GM18520 (cell line): ENCODE results near the gene EVX2.

Experiments
- ATAC-seq: cut with Tn5 transposase; IDR thresholded peaks from one replicate; pipeline ENCODE4 v1.9.1; 2021; ENCODE audit not compliant: unreplicated experiment

The EVX2 gene

DNA sequence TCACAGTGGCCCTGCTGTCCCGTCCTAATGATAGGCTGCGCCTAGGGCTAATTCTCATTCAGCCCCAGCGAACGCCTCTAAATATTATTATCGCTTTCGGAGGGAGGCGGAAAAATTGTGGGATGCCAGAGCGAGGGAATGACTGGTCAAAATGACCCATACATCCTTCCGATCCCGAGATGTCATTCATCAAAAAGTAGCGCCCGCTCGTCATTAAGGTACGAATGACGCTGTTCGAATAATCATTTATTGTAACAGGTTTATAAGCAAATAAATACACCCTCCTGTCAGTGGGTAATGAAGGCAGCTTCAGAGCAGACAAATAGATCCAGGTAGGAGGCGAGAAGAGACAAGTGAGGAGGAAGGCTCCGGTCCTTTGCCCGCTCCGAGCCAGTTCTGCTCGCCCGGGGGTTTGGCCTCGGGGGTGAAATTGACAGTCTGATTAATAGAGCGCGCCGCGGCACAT, at the start of gene EVX2:
TSS of gene EVX2 (minus strand) at position 167 of the 466 bp plus-strand sequence. CDS start 186 bp downstream, outside the sequence.
- no peak for ATAC-seq

DNA sequence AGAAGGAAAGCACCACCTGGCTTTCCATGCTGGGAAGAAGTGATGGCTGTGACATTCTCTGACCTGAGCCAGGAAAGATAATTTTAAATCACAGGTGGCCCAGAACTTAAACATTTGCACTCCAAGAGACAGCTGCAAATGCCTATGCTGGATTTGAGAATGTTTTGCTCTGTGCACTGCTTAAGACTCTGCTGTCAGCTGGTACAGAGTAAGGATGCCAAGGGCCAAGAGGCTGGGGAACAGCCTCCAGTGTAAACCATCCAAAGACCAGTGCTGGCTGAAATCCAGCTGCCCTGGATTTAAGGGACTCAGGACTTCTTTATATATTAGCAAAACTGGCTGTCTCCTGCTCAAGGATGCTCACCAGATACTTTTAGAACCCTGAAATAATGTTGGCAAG, 49.6 kb upstream of the EVX2 start:
- ATAC-seq: no peak

DNA sequence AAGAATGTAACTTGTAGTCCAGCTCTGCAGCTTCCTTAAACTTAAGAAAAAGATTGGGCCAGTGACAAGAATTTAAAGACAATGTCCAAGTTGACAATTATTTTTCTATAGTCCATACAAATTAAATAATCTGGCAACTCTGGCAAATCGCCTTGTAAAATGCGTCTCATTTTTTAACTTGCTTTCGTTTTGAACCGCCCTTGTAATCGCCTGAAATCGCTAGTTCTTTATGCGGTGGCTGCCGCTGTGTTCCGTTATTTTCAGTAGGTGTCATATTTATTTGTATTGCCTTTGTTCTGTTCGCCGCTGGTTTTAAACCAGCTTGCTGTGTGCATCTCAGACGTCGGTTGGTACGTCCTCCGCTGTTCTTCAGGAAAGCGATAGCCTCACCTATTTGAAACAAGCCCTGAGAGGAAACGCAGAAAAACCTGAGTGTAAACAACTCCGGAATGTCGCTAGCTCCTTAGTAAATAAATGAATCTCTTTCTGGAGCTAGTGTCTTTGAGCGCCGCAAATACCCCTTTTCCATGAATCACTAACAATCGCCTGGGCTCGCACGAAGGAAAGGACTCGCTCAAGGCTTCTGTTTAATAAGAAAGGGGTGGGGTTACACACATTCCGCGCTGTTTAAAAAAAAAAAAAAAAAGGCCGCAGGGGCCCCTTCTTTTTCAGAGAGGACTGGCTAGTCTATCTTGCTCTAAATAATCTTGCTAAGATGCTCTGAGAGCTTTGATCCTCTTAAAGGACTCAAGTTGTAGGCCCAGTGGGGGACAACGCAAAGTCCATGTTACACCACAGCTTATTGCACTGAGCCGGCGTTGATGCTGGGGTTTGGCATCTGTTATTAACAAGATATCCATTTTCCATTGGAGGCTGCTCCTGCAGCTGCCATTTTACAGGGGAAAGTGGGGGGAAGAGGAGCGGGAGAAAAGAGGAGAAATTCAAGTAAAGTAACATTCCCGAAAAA, 48.7 kb upstream of the EVX2 start:
- ATAC-seq: no peak

DNA sequence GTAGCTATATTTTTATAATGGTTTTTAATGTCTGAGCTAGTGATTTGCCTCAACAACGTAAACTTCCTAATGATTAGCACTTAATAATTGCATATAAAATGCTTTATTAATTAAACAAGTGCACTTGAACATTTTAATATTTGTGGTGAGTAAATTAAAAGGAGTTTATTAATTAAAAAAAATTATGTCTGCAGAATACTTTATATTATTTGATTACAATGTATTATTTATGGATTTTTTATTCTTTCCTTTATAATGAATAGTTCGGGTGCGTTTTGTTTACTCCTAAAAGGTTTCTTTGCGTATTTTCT, 48.0 kb upstream of the EVX2 start:
- ATAC-seq: no peak

DNA sequence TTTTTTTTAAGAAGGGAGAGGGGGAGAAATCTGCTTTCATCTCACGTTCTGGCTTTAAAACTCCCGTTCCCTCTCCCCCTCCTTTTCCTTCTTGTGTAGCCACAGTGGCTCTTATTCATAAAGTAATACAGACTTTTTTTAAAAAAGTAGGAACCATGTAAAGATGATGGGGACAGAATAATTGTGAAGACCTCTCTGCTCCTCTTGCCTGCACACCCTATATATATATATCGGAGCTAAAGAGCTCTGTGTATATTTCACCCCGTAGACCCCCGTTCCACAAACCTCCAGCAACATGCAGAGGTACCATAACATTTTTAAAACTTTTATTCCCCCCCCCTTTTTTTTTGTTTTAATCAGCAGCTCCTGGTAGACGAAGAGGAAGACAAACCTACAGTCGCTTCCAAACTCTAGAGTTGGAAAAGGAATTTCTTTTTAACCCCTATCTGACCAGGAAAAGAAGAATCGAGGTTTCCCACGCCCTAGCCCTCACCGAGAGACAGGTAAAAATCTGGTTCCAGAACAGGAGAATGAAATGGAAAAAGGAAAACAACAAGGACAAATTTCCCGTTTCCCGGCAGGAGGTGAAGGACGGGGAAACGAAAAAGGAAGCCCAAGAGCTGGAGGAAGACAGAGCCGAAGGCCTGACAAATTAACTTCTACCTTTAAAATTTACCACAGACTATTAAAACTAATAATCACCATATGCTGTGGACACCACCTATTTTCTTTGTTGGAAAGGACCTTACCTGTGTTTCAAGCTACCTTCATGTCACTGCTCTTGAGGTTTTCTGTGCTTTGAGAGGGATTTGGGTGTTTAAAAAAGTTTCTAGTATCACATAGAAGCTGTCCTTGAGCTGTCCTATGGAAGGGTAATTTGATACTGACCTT, 47.4 kb upstream of the EVX2 start:
- no peak for ATAC-seq

DNA sequence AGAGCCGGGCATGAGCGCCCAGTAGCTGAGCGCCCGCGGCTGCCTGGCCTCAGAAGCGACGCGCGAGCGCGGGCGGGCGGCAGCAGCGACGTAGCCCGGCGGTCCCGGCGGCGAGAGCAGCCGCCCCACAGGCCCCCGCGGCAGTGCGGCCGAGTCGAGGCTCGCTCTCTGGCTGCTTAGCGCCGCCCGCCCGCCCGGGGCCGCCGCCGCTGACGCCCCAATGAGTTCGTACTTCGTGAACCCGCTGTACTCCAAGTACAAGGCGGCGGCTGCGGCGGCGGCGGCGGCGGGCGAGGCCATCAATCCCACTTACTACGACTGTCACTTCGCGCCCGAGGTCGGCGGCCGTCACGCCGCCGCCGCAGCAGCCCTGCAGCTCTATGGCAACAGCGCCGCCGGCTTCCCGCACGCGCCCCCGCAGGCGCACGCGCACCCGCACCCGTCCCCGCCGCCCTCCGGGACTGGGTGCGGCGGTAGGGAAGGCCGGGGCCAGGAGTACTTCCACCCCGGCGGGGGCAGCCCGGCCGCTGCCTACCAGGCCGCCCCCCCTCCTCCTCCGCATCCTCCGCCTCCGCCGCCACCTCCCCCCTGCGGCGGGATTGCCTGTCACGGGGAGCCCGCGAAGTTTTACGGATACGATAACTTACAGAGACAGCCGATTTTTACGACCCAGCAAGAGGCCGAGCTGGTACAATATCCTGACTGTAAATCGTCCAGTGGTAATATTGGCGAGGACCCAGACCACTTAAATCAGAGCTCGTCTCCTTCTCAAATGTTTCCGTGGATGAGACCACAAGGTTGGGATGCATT, 46.6 kb upstream of the EVX2 start:
- no peak for ATAC-seq

DNA sequence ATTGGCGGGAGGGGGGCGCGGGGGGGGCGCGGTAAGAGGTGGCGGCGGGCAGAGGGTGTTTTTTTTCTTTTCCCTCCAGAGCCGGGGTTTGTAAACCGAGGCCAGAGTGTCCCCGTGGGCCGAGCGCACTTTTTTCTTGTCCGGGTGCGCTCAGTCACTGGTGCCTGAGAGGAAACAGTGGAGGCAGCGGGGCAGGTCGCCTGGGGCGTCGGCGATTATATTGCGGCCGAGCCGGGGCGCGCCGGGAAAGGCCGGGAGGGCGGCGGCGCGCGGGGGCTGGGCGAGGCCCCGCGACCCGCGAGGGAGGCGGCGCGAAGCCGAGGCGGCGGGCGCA, 46.0 kb upstream of the EVX2 start:
- ATAC-seq: no peak

DNA sequence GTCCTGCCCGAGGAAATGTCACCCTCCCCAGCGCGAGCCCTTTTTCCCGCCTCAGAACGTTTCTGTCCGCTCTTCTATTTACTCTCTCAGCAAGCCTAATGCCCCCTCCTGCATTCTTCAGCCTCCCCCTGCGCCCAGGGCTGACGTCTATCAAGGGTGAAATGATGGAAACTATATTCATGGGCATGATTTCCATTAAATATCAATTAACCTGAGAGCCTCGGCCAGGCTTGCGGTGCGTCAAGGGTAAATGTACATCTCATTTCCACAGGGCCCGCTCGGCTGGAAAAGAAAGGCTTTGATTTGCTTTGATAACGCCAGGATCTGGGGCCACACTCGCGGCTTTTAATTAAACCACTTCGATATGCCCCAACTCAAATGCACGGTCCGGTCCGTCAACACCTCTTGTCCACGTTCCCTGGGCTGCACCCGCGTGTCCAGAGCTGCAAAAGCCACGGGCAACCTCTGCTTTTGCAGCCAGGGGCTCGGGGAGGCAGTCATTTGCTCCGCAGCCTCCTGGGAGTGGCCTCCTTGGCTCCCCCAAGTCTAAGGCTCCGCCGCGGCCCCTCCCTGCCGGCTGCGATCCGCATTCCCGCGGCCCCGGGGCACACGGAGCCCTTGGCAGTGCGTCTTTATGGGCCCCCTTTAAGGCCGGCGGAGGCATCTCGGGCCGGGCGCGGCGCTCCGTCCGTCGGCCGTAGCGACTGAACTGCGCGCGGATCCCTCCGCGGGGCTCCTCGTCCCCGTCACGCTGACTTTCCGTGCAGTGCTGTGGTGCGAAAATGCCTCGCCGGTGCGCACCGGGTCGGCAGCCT, 45.4 kb upstream of the EVX2 start, which contains the start of gene HOXD8:
TSS of gene HOXD8 (plus strand) at position 724 of the 815 bp plus-strand sequence. CDS start 662 bp downstream, outside the sequence.
- ATAC-seq: no peak

DNA sequence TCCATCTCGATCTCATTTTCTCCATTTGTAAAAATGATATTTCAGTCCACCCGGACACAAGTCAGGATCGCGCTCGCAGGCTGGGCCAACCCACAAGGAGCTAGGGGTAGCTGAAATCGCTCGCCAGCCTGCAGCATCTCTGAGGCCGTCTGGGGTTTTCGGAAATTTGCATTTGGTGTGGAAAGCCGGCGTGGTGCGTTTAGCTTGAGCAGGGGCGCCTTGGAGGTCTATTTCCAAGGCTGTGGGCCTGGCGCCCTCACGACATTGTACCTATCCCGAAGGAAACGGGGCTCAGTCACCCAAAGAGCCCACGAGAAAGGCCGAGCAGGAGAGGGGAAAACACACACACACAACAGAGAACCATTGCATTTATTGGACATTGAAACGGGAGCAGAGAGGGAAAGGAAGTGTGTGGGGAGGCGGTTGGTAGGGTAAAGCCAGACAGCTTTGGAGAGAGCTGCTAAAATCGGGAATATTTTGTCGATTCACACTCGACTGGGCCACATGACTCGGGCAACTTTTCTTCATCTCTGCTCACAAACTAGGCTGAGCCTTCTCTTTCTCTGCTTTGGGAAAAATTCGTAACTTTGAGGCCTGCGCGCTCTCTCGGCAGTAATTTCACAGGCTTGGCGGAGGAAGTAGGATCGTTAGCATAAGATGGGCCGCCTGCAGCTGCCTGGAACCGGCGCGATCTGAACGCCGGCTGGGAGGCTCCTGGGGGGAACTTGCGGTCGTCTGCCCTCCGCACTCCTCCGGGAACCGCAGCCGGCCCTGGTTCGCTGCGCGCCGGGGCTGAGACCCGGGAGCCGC, 44.6 kb upstream of the EVX2 start:
- ATAC-seq: no peak

GRCh38 chr2:176127774-176128072, 44.0 kb upstream of the EVX2 start:
- no peak for ATAC-seq

DNA sequence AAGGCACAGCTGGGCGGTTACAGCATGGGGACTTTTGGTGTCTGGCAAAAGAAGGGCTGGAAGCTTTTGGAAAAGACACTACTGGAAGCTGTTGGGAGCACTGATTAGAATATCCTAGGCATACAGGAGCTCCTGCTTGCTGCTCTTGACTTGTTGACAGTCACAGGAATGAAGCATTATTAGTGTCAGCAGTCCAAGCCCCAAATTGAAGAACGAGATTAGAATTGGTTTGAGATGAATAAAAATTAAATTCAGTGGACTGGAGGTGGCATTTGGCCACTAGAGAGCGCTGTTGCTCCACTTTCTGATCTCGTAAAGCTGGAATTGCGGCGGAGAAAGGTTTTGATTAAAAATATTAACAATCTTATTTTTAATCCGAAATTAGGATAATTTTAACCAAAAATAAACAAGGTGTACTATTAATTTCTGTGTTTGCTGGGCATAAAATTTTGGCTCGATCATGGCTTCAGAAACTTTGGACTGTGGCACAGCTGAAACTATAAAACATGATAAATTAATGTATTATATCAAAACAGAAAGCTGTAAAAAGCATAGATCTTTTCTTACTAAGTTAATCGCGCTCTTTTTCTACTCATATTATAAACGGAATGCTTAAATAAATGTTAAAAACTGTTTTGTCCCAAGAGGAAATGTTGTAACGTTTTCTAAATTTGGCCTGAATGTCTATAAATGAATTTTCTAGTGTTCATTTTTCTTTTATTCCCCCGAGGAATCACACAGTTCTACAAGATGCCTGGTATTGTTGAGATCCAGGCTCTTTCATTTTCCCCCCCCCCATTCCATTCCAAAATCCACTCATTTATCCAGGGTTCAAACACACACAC, 43.4 kb upstream of the EVX2 start:
- no peak for ATAC-seq

DNA sequence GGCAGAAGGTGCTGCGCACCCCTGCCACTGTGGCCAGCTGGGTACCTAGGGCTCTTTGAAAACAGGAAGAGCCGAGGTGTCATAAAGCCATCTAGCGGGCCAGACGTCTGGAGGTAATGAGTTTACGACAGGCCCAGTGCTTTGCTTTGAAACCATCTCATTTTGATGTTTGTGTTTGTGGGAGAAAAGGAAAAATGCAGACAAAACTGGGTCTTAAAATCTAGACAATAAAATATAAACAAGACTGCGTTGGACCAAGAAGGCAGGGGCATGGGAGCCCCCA, 42.0 kb upstream of the EVX2 start:
- ATAC-seq: no peak

- no peak for ATAC-seq
Measured at GRCh38 chr2:176124947-176125771, 41.4 kb upstream of the EVX2 start.

- ATAC-seq: no peak
Measured at GRCh38 chr2:176124110-176124946, 40.6 kb upstream of the EVX2 start.

GRCh38 chr2:176123411-176124109, 39.8 kb upstream of the EVX2 start:
- no peak for ATAC-seq

DNA sequence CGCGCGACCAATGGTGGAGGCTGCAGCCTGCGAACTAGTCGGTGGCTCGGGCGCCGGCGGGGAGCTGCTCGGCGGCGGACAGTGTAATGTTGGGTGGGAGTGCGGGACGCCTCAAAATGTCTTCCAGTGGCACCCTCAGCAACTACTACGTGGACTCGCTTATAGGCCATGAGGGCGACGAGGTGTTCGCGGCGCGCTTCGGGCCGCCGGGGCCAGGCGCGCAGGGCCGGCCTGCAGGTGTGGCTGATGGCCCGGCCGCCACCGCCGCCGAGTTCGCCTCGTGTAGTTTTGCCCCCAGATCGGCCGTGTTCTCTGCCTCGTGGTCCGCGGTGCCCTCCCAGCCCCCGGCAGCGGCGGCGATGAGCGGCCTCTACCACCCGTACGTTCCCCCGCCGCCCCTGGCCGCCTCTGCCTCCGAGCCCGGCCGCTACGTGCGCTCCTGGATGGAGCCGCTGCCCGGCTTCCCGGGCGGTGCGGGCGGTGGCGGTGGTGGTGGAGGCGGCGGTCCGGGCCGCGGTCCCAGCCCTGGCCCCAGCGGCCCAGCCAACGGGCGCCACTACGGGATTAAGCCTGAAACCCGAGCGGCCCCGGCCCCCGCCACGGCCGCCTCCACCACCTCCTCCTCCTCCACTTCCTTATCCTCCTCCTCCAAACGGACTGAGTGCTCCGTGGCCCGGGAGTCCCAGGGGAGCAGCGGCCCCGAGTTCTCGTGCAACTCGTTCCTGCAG, 39.1 kb upstream of the EVX2 start, which contains the start of gene HOXD9:
TSS of gene HOXD9 (plus strand) at position 37 of the 728 bp plus-strand sequence. CDS start at position 87, 50 bp downstream.
- ATAC-seq: no peak
